NCI-H2196 (cell line): ENCODE results near the gene ADARB1.

ENCODE experiments used
- DNase-seq: peaks from one replicate; lab custom pipeline; 2025; ENCODE audit not compliant: unreplicated experiment; lab: John Stamatoyannopoulos, UW

ADARB1 gene

GRCh38 chr21:45054927-45055612 lies 19.3 kb upstream of the ADARB1 start:
- no peak for DNase-seq

GRCh38 chr21:45055861-45056260 lies 18.5 kb upstream of the ADARB1 start:
- no peak for DNase-seq

GRCh38 chr21:45056296-45056904 lies 18.0 kb upstream of the ADARB1 start:
- no peak for DNase-seq

GRCh38 chr21:45056917-45057560 lies 17.3 kb upstream of the ADARB1 start:
- no peak for DNase-seq

- DNase-seq, result no peak
These were observed 16.5 kb upstream of the ADARB1 start for GRCh38 chr21:45057886-45058285.

GRCh38 chr21:45059121-45059520 lies 15.3 kb upstream of the ADARB1 start:
- no peak for DNase-seq

GRCh38 chr21:45060089-45060488 lies 14.3 kb upstream of the ADARB1 start:
- DNase-seq, result no peak

GRCh38 chr21:45060675-45061311 lies 13.6 kb upstream of the ADARB1 start:
- no peak for DNase-seq

- no peak for DNase-seq
These were observed 10.3 kb upstream of the ADARB1 start for GRCh38 chr21:45064091-45064490.

GRCh38 chr21:45064618-45065399 lies 9.6 kb upstream of the ADARB1 start:
- no peak for DNase-seq

GRCh38 chr21:45067462-45068285 lies 6.7 kb upstream of the ADARB1 start:
- no peak for DNase-seq

- no peak for DNase-seq
These were observed 5.3 kb upstream of the ADARB1 start for GRCh38 chr21:45069085-45069484.

GRCh38 chr21:45069711-45070110 lies 4.7 kb upstream of the ADARB1 start:
- DNase-seq, result no peak

- DNase-seq, result no peak
These were observed 3.1 kb upstream of the ADARB1 start for GRCh38 chr21:45071078-45071873.

- DNase-seq, result no peak
These were observed 2.3 kb upstream of the ADARB1 start for GRCh38 chr21:45071874-45072737.

- no peak for DNase-seq
These were observed 1.6 kb upstream of the ADARB1 start for GRCh38 chr21:45072738-45073300.

- peak; percentile 25 for DNase-seq
These were observed 906 bp upstream of the ADARB1 start for GRCh38 chr21:45073301-45074047.
